Hair follicular keratinocyte (primary cell): Measurements from ENCODE around the gene SUGCT. TPM values are rescaled to one million over a fixed set of nuclear protein-coding genes. Genes with fewer than 3 reads are reported as not detected.

ENCODE experiments used
- total RNA-seq: library from RNA; depleted of rRNA; stranded (reverse); fragments of >200 nt; gene quantifications from 2 replicates; pipeline ENCODE4 v1.2.3, GENCODE V29; 2015

SUGCT gene
- total RNA-seq = 33.6 and 36.2 TPM in 2 replicates

DNA sequence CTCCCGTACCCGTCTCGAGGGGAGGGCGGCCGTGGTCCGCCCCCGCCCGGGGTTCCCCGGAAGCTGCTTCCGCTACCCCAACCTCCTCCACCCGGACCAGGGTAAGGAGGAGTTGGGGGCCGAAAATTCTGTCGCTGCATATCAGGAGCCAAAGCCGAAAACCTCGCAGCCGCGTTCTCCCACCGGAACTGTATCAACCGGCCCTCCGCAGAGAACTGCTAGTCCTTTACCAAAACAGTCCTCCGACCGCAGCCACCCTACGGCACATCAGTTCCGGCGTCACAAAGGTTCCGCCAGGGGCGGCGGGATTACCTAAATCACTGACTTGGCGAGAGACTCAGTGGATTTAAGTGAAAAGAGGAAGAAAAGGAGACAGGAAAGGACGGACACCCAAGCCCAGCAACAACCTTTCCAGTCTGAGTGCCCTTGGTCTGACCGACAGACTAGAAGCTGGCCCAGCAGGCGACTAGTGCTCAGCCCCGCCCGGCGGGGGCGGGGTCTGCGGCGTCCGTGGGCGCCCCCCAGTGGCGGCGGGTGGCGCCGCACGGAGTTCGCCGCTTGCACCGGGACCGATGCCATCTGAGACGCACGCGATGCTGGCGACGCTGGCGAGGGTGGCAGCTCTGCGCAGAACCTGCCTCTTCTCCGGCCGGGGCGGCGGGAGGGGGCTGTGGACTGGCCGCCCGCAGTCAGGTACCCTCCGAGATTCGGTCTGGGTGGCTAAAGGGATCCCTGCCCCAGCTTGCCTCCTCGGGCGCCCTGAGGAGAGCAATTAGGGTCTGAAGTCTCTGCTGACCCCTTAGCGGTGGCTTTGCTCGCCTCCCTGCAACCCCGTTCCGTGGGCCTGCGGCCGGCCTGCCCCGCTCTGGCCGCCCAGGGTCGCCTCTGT, at the start of gene SUGCT, which contains the start of gene MPLKIP:
Gene SUGCT, plus strand, starts transcription at position 578 of the 889 bp plus-strand sequence.
Gene MPLKIP, minus strand, starts transcription at position 195 of the 889 bp plus-strand sequence. Its CDS starts 55 bp downstream, at position 140.

Other genes starting within 250 kb of the SUGCT start
- 22.3 and 27.5 TPM in 2 replicates for gene CDK13, start 184.7 kb upstream of the SUGCT start, total RNA-seq
- gene MPLKIP, start 383 bp upstream of the SUGCT start, total RNA-seq = 86.4 and 87.4 TPM in 2 replicates